Breast epithelium (tissue), 3 donors: ENCODE measurements around the gene RNASEH1.

ENCODE experiments used
- CTCF ChIP-seq, 3 donors: fragments of 450-650 bp; IDR thresholded peaks; one replicate each; pipeline ENCODE4 v1.5.1; 2016 to 2017; ENCODE audit warnings: antibody characterized with exemption in 3 of 3, mild to moderate bottlenecking in 3 of 3, moderate library complexity in 3 of 3
- POLR2AphosphoS5 ChIP-seq, 3 donors: sonication (generic); formaldehyde crosslinking; IDR thresholded peaks; one replicate each; pipeline ENCODE4 v1.6.1; 2017; ENCODE audit warnings: antibody characterized with exemption in 3 of 3

- no peak for TF ChIP-seq CTCF (IDR thresholded peaks at IDR 0.05)
- TF ChIP-seq POLR2AphosphoS5 (IDR thresholded peaks at IDR 0.05): no peak
These were observed 54.6 kb downstream of the RNASEH1 start for GRCh38 chr2:3503483-3503882.
